ENCODE measurements around the gene FAM120C.

GRCh38 chrX:54042609-54043021, 140.4 kb downstream of the FAM120C start:
- TF ChIP-seq MAZ (IDR thresholded peaks at IDR 0.05; ENCODE audit: borderline replicate concordance, low read depth, low read length), result no peak
- TF ChIP-seq RAD21 (IDR thresholded peaks at IDR 0.05; ENCODE audit: low read length), result peak; percentile 39
- TF ChIP-seq CTCF (conservative IDR thresholded peaks at IDR 0.05; ENCODE audit: low read depth, low read length), result peak; percentile 38
- no peak for TF ChIP-seq RFX5 (IDR thresholded peaks at IDR 0.05; ENCODE audit: low read depth, low read length)
- no peak for TF ChIP-seq NFE2L2 (IDR thresholded peaks at IDR 0.05; ENCODE audit: low read depth, low read length)

Data from IMR-90 (cell line).